Caco-2 (cell line): Measurements from ENCODE around the gene DMKN. TPM values are rescaled to one million over a fixed set of nuclear protein-coding genes. Genes with fewer than 3 reads are reported as not detected.

Experiments used
- BruUV-seq: library from RNA; stranded (reverse); fragments of 400-500 nt; replicated peaks from 2 replicates; lab custom pipeline; 2021; lab: Mats Ljungman, UMichigan
- CTCF ChIA-PET: fragments of 300-600 bp; sonication (Branson Sonifier 250); formaldehyde crosslinking; loops from one replicate; lab custom pipeline; 2022; ENCODE audit warnings: antibody characterized with exemption; lab: Charles Lee
- POLR2A ChIA-PET: fragments of 300-600 bp; sonication (Branson Sonifier 250); formaldehyde crosslinking; loops from one replicate; lab custom pipeline; 2022; ENCODE audit warnings: antibody characterized with exemption; lab: Charles Lee
- DNase-seq, 2 experiments: peaks; one replicate each; pipeline versions ENCODE4 v3.0.0 to v3.0.0-alpha.2; 2020 to 2022
- H3K27me3 ChIP-seq: replicated peaks from 2 replicates; pipeline ENCODE4 v1.6.0; 2011; ENCODE audit warnings: low read length; ENCODE audit not compliant: control insufficient read depth, insufficient read depth
- H3K36me3 ChIP-seq: 2 replicates; pipeline ENCODE4 v1.5.1; 2011; ENCODE audit warnings: low read length; ENCODE audit not compliant: control insufficient read depth, insufficient read depth
- H3K4me1 ChIP-seq: fragments of 250-450 bp; sonication (Bioruptor Pico); 2 replicates; pipeline ENCODE4 v1.5.1; 2020; ENCODE audit warnings: mild to moderate bottlenecking
- H3K4me3 ChIP-seq: 2 replicates; pipeline ENCODE4 v1.5.1; 2011; ENCODE audit warnings: low read depth, mild to moderate bottlenecking, control low read depth, low read length
- H3K9me3 ChIP-seq: fragments of 250-450 bp; sonication (Bioruptor Pico); 2 replicates; pipeline ENCODE4 v1.5.1; 2020; ENCODE audit warnings: mild to moderate bottlenecking, moderate library complexity
- H3K27ac Mint-ChIP-seq: one replicate; pipeline ENCODE4 v1.8.0; 2022; ENCODE audit warnings: mixed read lengths; ENCODE audit not compliant: unreplicated experiment
- H3K27me3 Mint-ChIP-seq: one replicate; pipeline ENCODE4 v1.8.0; 2022; ENCODE audit warnings: mixed read lengths; ENCODE audit not compliant: insufficient read depth, unreplicated experiment
- H3K36me3 Mint-ChIP-seq: one replicate; pipeline ENCODE4 v1.8.0; 2022; ENCODE audit warnings: mild to moderate bottlenecking, mixed read lengths; ENCODE audit not compliant: insufficient read depth, unreplicated experiment
- H3K4me1 Mint-ChIP-seq: one replicate; pipeline ENCODE4 v1.8.0; 2022; ENCODE audit warnings: low read depth, mixed read lengths; ENCODE audit not compliant: unreplicated experiment
- H3K4me3 Mint-ChIP-seq: one replicate; pipeline ENCODE4 v1.8.0; 2022; ENCODE audit warnings: mild to moderate bottlenecking, moderate library complexity, mixed read lengths; ENCODE audit not compliant: unreplicated experiment
- H3K9me3 Mint-ChIP-seq: one replicate; pipeline ENCODE4 v1.8.0; 2022; ENCODE audit warnings: mixed read lengths; ENCODE audit not compliant: unreplicated experiment
- intact Hi-C: fragments of 100-400 bp; cut with micrococcal nuclease; formaldehyde crosslinking; loops from one replicate; pipeline ENCODE4 v1.10.0; 2022; ENCODE audit not compliant: unreplicated experiment
- total RNA-seq: library from RNA; stranded (reverse); gene quantifications from 2 replicates; pipeline ENCODE4 v1.2.3, GENCODE V29; 2022
- TF ChIP-seq, protein P1 (sequence below), 2 experiments: fragments of 200-600 bp in 1 of 2; IDR thresholded peaks; 1 replicate in 1 of 2; 2 replicates in 1 of 2; pipeline versions ENCODE4 v1.5.1 to v1.8.0; 2011 to 2022; ENCODE audit warnings: antibody characterized with exemption in 1 of 2, control low read depth in 1 of 2, inconsistent platforms in 1 of 2, low read depth in 1 of 2, low read length in 1 of 2, mild to moderate bottlenecking in 1 of 2, moderate library complexity in 1 of 2; ENCODE audit not compliant: insufficient read depth in 1 of 2, severe bottlenecking in 1 of 2, unreplicated experiment in 1 of 2

Gene DMKN
- total RNA-seq, 1 experiment from 2014 or later = 341 TPM

DNA sequence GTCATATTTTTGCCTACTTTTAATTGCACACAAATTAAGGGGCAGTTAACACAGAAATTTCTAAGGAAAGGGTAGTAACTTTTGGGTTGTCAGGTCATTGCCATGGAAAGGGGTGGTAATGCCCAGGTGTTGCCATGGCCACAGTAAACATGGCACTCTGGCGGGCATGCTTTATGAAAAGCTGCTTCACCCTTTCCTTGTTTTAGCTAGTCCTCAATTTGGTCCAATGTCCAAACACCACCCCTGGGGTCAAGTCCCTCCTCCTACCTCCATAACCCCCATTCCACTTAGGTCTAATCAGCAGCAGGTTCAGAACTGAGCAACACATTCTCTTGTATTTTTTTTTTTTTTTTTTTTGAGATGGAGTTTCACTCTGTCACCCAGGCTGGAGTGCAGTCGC is 58.8 kb downstream of the DMKN start:
- no peaks in the 10 kb centered on the region for H3K36me3 Mint-ChIP-seq
- no peak for DNase-seq
- CTCF ChIA-PET = interaction anchor here (0.8 kb wide), 1 partner anchor 102 kb away, joined by 3 read pairs; no protein-coding TSS in a partner anchor
- Histone ChIP-seq H3K9me3 (no peaks in the 10 kb centered on the region), H3K4me3 (no peak overlapping the region), H3K36me3 (no peaks in the 10 kb centered on the region), H3K4me1 (peaks cover 22% of the 10 kb centered on the region), H3K27me3 (no peaks in the 10 kb centered on the region)
- H3K27me3 Mint-ChIP-seq = no peaks in the 10 kb centered on the region
- no peak overlapping the region for H3K27ac Mint-ChIP-seq
- intact Hi-C loops = no loop called here
- H3K4me3 Mint-ChIP-seq = no peak overlapping the region
- H3K4me1 Mint-ChIP-seq = peaks cover 10% of the 10 kb centered on the region
- no TSS peak for BruUV-seq
- POLR2A ChIA-PET = no interaction called here
- TF ChIP-seq, protein P1, sequence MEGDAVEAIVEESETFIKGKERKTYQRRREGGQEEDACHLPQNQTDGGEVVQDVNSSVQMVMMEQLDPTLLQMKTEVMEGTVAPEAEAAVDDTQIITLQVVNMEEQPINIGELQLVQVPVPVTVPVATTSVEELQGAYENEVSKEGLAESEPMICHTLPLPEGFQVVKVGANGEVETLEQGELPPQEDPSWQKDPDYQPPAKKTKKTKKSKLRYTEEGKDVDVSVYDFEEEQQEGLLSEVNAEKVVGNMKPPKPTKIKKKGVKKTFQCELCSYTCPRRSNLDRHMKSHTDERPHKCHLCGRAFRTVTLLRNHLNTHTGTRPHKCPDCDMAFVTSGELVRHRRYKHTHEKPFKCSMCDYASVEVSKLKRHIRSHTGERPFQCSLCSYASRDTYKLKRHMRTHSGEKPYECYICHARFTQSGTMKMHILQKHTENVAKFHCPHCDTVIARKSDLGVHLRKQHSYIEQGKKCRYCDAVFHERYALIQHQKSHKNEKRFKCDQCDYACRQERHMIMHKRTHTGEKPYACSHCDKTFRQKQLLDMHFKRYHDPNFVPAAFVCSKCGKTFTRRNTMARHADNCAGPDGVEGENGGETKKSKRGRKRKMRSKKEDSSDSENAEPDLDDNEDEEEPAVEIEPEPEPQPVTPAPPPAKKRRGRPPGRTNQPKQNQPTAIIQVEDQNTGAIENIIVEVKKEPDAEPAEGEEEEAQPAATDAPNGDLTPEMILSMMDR (IDR thresholded peaks at IDR 0.05; ENCODE audit: insufficient read depth in 1 of 2, low read depth in 1 of 2, low read length in 1 of 2, severe bottlenecking in 1 of 2, unreplicated experiment in 1 of 2) = no peak
- no peaks in the 10 kb centered on the region for H3K9me3 Mint-ChIP-seq

DNA sequence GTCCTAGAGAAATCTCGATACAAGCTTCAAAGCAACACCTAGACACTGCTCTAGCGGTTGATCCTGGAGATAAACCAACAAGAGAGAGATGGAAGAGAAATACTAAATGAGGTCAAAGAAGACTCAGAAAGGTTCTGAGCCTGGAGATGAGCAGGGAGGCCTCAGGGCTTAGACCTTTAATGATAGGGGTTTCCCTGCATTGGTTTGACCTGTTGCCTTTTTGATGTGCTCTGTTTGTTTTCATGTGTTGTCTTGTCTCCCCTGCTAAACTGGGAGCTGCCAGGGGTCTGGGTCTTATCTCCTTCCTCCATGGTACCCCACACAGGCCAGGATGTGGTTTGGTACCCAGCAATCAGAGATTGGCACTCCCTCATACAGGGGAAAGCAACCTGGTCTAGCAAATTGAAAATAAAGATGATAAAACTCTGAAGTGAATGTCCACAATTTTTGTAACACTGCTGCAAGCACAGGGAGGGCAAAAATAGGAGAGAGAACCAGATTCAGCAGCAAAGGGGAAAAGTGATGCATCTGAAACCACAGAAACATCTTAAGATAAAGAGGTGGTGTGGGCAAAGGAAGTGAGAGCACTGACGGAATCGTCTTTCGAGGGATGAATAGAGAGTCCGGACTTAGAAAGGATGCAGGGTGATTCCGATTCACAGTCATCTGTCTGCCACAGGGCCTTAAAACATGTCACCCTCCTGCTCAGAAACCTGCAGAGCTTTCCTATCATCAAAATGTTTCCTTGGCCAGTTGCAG is 61.9 kb downstream of the DMKN start:
- peaks cover 4% of the 10 kb centered on the region; the same call in 1 of the 2 replicates for H3K4me1 ChIP-seq
- H3K27me3 ChIP-seq = no peaks in the 10 kb centered on the region
- Mint-ChIP-seq H3K9me3 (no peaks in the 10 kb centered on the region), H3K4me1 (peaks cover 7% of the 10 kb centered on the region), H3K27ac (no peak overlapping the region), H3K36me3 (no peaks in the 10 kb centered on the region), H3K4me3 (no peak overlapping the region), H3K27me3 (no peaks in the 10 kb centered on the region)
- ChIA-PET POLR2A (interaction anchor here (0.6 kb wide), 1 partner anchor 13 kb away, joined by 5 read pairs; no protein-coding TSS in a partner anchor), CTCF (interaction anchor here (0.6 kb wide), 1 partner anchor 100 kb away, joined by 4 read pairs; no protein-coding TSS in a partner anchor)
- intact Hi-C loops = no loop called here
- no peak overlapping the region for H3K4me3 ChIP-seq
- no TSS peak for BruUV-seq
- TF ChIP-seq, protein P1 (IDR thresholded peaks at IDR 0.05; ENCODE audit: insufficient read depth in 1 of 2, low read depth in 1 of 2, low read length in 1 of 2, severe bottlenecking in 1 of 2, unreplicated experiment in 1 of 2) = no peak
- H3K36me3 ChIP-seq = no peaks in the 10 kb centered on the region
- no peak for DNase-seq
- no peaks in the 10 kb centered on the region for H3K9me3 ChIP-seq

DNA sequence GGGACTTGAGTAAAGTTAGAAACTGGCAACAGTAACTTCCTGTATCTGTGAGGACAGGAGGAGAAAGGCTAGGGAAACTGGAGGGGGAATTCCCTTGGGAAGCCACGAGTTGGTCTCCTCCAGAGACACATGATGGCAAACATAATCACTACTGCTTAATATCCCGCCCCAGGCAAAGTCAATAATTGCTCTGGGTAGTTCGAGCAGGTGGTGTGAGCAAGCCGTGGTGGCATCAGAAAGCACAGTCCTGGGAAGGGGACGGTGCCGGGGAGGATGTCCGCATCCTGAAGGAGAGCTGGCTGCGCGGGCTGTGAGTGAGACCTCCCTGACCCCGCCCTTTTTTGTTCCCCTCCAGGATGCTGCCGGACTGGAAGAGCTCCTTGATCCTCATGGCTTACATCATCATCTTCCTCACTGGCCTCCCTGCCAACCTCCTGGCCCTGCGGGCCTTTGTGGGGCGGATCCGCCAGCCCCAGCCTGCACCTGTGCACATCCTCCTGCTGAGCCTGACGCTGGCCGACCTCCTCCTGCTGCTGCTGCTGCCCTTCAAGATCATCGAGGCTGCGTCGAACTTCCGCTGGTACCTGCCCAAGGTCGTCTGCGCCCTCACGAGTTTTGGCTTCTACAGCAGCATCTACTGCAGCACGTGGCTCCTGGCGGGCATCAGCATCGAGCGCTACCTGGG is 63.9 kb downstream of the DMKN start:
- intact Hi-C loops = no loop called here
- Histone ChIP-seq H3K36me3 (no peaks in the 10 kb centered on the region), H3K4me1 (peaks cover 4% of the 10 kb centered on the region; the same call in 1 of the 2 replicates), H3K4me3 (no peak overlapping the region), H3K9me3 (no peaks in the 10 kb centered on the region), H3K27me3 (no peaks in the 10 kb centered on the region)
- no TSS peak for BruUV-seq
- ChIA-PET POLR2A (interaction anchor here (0.6 kb wide), 1 partner anchor 399 kb away, joined by 3 read pairs; no protein-coding TSS in a partner anchor), CTCF (no interaction called here)
- no peaks in the 10 kb centered on the region for H3K36me3 Mint-ChIP-seq
- H3K9me3 Mint-ChIP-seq = no peaks in the 10 kb centered on the region
- H3K4me3 Mint-ChIP-seq = no peak overlapping the region
- no peaks in the 10 kb centered on the region for H3K27me3 Mint-ChIP-seq
- DNase-seq = no peak
- H3K27ac Mint-ChIP-seq = no peak overlapping the region
- H3K4me1 Mint-ChIP-seq = peaks cover 7% of the 10 kb centered on the region
- TF ChIP-seq, protein P1 (IDR thresholded peaks at IDR 0.05; ENCODE audit: insufficient read depth in 1 of 2, low read depth in 1 of 2, low read length in 1 of 2, severe bottlenecking in 1 of 2, unreplicated experiment in 1 of 2) = no peak
